Psoas muscle (tissue), 8 donors: ENCODE data around the gene SIRPA. TPM values are rescaled to one million over a fixed set of nuclear protein-coding genes. Genes with fewer than 3 reads are reported as not detected.

Experiments
- ATAC-seq, 4 donors: fragments of 200-7000 bp; cut with Tn5 transposase; one replicate each; pipeline ENCODE4 v1.9.1; 2020; ENCODE audit warnings: moderate library complexity in 3 of 4, mild to moderate bottlenecking in 2 of 4
- DNase-seq, 2 donors: peaks; one replicate each; pipeline ENCODE4 v3.0.0-alpha.2; 2020
- H3K27ac ChIP-seq: fragments of 200-600 bp; one replicate; pipeline ENCODE4 v1.8.0; 2022
- H3K27me3 ChIP-seq, 3 donors: fragments of 200-600 bp in 1 of 3; one replicate each; pipeline versions ENCODE4 v1.6.1 to v1.8.0; 2013 to 2022; ENCODE audit warnings: low read length in 2 of 3, mild to moderate bottlenecking in 2 of 3, moderate library complexity in 1 of 3; ENCODE audit not compliant: insufficient read depth in 3 of 3
- H3K36me3 ChIP-seq, 2 donors: fragments of 200-600 bp in 1 of 2; one replicate each; pipeline versions ENCODE4 v1.6.1 to v1.8.0; 2013 to 2022; ENCODE audit warnings: low read depth in 1 of 2, mild to moderate bottlenecking in 1 of 2, moderate library complexity in 1 of 2; ENCODE audit not compliant: insufficient read depth in 1 of 2
- H3K4me1 ChIP-seq: fragments of 200-600 bp; one replicate; pipeline ENCODE4 v1.8.0; 2022
- H3K4me3 ChIP-seq: fragments of 200-600 bp; one replicate; pipeline ENCODE4 v1.8.0; 2022; ENCODE audit warnings: mild to moderate bottlenecking
- H3K9me3 ChIP-seq: fragments of 200-600 bp; one replicate; pipeline ENCODE4 v1.8.0; 2022
- WGBS, 3 donors: extraction: QIAGEN DNeasy Blood & Tissue Kit; methylation state at CpG; one replicate each; pipeline versions ENCODE4 v1.1.6 to v1.1.7; 2013; 5-methylcytosine and 5-hydroxymethylcytosine counted together
- intact Hi-C, 2 donors: fragments of 100-400 bp; cut with DNase I; formaldehyde crosslinking; loops; one replicate each; pipeline versions ENCODE4 v1.11.0 to v1.14.2; 2022
- polyA plus RNA-seq, 3 donors: library from polyadenylated mRNA; stranded (reverse); fragments of 200-250 nt; gene quantifications; one replicate each; pipeline ENCODE4 v1.2.3, GENCODE V29; 2013
- total RNA-seq, 4 donors: library from RNA; stranded (reverse); fragmentation: NEBNext Ultra II Directional in 2 of 4; extraction: Animal tissue kit (Norgen Biotek cat#: 25700) in 2 of 4; gene quantifications; one replicate each; pipeline versions ENCODE4 v1.2.1 to v1.2.4, GENCODE V29; 2021 to 2023
- TF ChIP-seq, protein P1 (sequence below): fragments of 200-600 bp; IDR thresholded peaks from one replicate; pipeline ENCODE4 v1.8.0; 2022; ENCODE audit warnings: antibody characterized with exemption
- donor health status: healthy with polysubstance abuse.
- donor health status: DM: no; HTN: no; CAD: no; lungs with moderate emphysema.
- donor health status: Bipolar disorder and iron deficiency.
- donor health status: healthy.
- donor health status: DM: yes; HTN: yes; CAD: no.
- donor health status: DM: no; HTN: no; CAD: no.
- donor health status: DM: no; HTN: no; CAD: no.
- donor health status: DM: yes; HTN: yes; CAD: no.

Gene SIRPA
- total and polyA plus RNA-seq, 7 donors: 6.2 to 42.9 (median 15.3) TPM

DNA sequence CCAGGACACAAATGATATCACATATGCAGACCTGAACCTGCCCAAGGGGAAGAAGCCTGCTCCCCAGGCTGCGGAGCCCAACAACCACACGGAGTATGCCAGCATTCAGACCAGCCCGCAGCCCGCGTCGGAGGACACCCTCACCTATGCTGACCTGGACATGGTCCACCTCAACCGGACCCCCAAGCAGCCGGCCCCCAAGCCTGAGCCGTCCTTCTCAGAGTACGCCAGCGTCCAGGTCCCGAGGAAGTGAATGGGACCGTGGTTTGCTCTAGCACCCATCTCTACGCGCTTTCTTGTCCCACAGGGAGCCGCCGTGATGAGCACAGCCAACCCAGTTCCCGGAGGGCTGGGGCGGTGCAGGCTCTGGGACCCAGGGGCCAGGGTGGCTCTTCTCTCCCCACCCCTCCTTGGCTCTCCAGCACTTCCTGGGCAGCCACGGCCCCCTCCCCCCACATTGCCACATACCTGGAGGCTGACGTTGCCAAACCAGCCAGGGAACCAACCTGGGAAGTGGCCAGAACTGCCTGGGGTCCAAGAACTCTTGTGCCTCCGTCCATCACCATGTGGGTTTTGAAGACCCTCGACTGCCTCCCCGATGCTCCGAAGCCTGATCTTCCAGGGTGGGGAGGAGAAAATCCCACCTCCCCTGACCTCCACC, 42.2 kb downstream of the SIRPA start:
- H3K9me3 ChIP-seq: no peaks in the 10 kb centered on the region
- H3K27ac ChIP-seq: no peak overlapping the region
- WGBS, 3 donors: 93 to 98% (median 94%) methylated on average over 24 to 25 of the region's 25 CpGs
- TF ChIP-seq, protein P1, sequence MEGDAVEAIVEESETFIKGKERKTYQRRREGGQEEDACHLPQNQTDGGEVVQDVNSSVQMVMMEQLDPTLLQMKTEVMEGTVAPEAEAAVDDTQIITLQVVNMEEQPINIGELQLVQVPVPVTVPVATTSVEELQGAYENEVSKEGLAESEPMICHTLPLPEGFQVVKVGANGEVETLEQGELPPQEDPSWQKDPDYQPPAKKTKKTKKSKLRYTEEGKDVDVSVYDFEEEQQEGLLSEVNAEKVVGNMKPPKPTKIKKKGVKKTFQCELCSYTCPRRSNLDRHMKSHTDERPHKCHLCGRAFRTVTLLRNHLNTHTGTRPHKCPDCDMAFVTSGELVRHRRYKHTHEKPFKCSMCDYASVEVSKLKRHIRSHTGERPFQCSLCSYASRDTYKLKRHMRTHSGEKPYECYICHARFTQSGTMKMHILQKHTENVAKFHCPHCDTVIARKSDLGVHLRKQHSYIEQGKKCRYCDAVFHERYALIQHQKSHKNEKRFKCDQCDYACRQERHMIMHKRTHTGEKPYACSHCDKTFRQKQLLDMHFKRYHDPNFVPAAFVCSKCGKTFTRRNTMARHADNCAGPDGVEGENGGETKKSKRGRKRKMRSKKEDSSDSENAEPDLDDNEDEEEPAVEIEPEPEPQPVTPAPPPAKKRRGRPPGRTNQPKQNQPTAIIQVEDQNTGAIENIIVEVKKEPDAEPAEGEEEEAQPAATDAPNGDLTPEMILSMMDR: no peak
- DNase-seq: no peak
- no peak for ATAC-seq
- H3K27me3 ChIP-seq: no peaks in the 10 kb centered on the region
- intact Hi-C loops: no loop called here
- peaks cover 56% of the 10 kb centered on the region for H3K4me1 ChIP-seq
- peaks cover 0 to 11% of the 10 kb centered on the region in 2 donors for H3K36me3 ChIP-seq
- H3K4me3 ChIP-seq: no peak overlapping the region

DNA sequence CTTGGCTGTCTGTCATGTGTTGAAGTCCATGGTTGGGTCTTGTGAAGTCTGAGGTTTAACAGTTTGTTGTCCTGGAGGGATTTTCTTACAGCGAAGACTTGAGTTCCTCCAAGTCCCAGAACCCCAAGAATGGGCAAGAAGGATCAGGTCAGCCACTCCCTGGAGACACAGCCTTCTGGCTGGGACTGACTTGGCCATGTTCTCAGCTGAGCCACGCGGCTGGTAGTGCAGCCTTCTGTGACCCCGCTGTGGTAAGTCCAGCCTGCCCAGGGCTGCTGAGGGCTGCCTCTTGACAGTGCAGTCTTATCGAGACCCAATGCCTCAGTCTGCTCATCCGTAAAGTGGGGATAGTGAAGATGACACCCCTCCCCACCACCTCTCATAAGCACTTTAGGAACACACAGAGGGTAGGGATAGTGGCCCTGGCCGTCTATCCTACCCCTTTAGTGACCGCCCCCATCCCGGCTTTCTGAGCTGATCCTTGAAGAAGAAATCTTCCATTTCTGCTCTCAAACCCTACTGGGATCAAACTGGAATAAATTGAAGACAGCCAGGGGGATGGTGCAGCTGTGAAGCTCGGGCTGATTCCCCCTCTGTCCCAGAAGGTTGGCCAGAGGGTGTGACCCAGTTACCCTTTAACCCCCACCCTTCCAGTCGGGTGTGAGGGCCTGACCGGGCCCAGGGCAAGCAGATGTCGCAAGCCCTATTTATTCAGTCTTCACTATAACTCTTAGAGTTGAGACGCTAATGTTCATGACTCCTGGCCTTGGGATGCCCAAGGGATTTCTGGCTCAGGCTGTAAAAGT, 43.5 kb downstream of the SIRPA start:
- intact Hi-C loops: no loop called here
- TF ChIP-seq, protein P1: no peak
- WGBS, 3 donors: 59 to 73% (median 61%) methylated on average over 14 of the region's 14 CpGs
- no peak overlapping the region for H3K4me3 ChIP-seq
- no peaks in the 10 kb centered on the region for H3K27me3 ChIP-seq
- H3K9me3 ChIP-seq: no peaks in the 10 kb centered on the region
- no peak overlapping the region for H3K27ac ChIP-seq
- ATAC-seq: no peak
- H3K36me3 ChIP-seq: peaks cover 0 to 11% of the 10 kb centered on the region in 2 donors
- H3K4me1 ChIP-seq: peaks cover 54% of the 10 kb centered on the region
- no peak for DNase-seq

DNA sequence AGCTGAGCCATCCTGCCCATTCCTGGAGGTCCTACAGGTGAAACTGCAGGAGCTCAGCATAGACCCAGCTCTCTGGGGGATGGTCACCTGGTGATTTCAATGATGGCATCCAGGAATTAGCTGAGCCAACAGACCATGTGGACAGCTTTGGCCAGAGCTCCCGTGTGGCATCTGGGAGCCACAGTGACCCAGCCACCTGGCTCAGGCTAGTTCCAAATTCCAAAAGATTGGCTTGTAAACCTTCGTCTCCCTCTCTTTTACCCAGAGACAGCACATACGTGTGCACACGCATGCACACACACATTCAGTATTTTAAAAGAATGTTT, 44.0 kb downstream of the SIRPA start:
- Histone ChIP-seq H3K27me3 (no peaks in the 10 kb centered on the region), H3K4me1 (peaks cover 55% of the 10 kb centered on the region), H3K9me3 (no peaks in the 10 kb centered on the region), H3K36me3 (peaks cover 0 to 11% of the 10 kb centered on the region in 2 donors), H3K27ac (no peak overlapping the region), H3K4me3 (no peak overlapping the region)
- peak; percentile 6 to 62 (median 29) for ATAC-seq
- intact Hi-C loops: no loop called here
- DNase-seq: no peak
- WGBS, 3 donors: 31 to 47% (median 31%) methylated on average over 4 of the region's 4 CpGs
- TF ChIP-seq, protein P1: no peak

DNA sequence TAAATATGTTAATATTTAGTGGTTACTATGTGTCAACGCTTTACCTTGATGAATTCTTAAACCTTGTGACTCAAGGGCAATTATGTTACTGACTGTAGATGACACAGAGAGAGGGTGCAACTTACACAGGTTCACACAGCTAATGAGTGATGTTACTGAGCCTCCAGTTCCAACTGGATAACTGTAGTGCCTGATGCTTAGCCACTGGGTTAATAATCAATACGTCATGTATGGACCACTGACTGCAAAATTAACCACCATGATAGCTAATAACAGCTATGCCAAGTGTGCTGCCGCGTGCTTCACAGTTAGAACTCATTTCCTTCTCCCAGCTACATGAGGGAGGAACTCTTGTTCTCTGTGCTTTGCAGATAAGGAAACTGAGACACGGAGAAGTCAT, 45.4 kb downstream of the SIRPA start:
- intact Hi-C loops: loop anchor here in 1 of 2 donors (5.0 kb wide), 1 partner anchor 43 kb away; the partner anchor contains the start of gene SIRPA
- ATAC-seq (no peak), DNase-seq (no peak)
- peaks cover 56% of the 10 kb centered on the region for H3K4me1 ChIP-seq
- no peak overlapping the region for H3K4me3 ChIP-seq
- peaks cover 0 to 3% (median 0%) of the 10 kb centered on the region in 3 donors for H3K27me3 ChIP-seq
- H3K9me3 ChIP-seq: no peaks in the 10 kb centered on the region
- no peak overlapping the region for H3K27ac ChIP-seq
- TF ChIP-seq, protein P1: no peak
- 82 to 87% (median 82%) methylated on average over 5 of the region's 5 CpGs for WGBS, 3 donors
- peaks cover 0 to 6% of the 10 kb centered on the region in 2 donors for H3K36me3 ChIP-seq
